GM19351 (cell line): ENCODE results near the gene IGFBP7.
"Not testable (repeated sequence)": the region's sequence is repeated elsewhere in the genome, so short reads cannot be mapped to it uniquely, and the experiment has no call there.

Source experiments
- ATAC-seq: cut with Tn5 transposase; IDR thresholded peaks from one replicate; pipeline ENCODE4 v1.9.1; 2021; ENCODE audit warnings: mild to moderate bottlenecking, moderate library complexity; ENCODE audit not compliant: unreplicated experiment

The IGFBP7 gene

DNA sequence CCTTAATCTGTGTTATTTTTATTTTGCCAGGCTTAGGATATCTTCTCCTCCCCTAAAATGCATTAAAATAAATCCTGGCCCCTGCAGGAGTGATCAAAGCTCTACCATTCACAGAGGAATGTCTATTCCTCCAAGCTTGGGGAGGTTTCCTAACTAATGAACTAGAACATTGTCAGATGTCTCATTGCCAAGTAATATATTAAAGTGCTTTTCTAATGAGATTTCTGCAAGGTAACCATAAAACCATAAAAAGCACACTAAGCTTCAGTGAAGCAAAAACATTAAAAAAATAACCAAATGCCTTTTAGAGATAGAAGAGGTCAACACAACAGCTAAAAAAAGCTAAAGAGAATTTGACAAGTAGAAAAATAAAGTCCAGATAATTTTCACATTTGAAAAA, 34.8 kb downstream of the IGFBP7 start:
- no peak for ATAC-seq

DNA sequence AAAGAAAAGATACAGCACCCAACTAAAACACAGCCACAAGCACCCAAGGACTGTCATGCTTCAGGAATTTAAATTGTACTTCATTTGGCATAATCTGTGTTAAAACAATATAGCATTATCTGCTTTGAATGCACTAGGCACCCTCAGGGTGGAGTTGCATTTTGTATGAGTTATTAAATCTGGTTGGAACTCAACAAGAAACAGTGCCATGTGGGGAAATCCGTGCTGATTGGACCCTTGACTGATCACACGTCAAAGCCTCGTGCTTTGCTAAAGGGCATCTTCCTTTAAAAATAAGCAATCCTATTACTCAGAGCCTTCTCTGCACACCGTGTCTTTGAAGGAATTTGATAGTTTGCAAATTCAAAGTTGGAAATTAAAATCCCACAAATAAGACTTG, 35.4 kb downstream of the IGFBP7 start:
- no peak for ATAC-seq

DNA sequence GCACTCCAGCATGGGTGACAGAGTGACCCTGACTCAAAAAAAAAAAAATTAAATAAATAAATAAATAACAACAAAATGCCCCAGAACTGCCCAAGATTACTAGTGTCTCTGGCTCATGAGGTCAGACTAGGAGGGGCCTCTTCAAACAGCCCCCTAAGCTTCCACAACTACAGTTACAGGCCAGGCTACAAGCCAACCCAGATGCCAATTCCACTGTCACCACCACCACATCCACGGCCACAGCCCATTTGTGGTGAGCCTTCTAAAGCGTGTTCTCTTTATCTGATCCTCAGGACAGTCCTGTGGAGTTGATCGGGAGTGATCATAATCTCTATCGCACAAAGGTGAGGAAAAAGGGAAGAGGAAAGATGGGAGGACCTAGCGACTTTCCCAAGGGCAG, 36.6 kb downstream of the IGFBP7 start:
- no peak for ATAC-seq

DNA sequence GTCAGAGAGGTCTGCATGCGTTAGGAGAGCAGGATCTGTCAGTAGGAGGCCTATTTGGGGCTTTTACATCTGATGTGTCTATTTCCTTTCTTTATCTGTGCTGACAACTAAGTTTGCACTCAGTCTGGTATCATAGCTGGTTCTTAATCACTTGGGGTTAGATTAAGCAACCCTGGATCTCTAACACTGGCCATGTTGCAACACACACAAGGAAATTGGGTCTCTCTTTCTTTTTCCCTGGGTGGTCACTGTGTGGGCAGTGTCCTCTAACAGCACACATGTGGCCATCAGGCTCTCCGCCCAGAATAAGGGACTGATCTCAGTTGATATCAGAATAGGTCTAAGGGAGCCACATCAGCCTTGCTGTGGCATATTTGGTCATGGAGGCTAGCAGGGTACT, 38.9 kb downstream of the IGFBP7 start:
- ATAC-seq: no peak

GRCh38 chr4:57070461-57070860, 39.7 kb downstream of the IGFBP7 start:
- ATAC-seq: no peak

GRCh38 chr4:57068237-57068981, 41.8 kb downstream of the IGFBP7 start:
- ATAC-seq: no peak

DNA sequence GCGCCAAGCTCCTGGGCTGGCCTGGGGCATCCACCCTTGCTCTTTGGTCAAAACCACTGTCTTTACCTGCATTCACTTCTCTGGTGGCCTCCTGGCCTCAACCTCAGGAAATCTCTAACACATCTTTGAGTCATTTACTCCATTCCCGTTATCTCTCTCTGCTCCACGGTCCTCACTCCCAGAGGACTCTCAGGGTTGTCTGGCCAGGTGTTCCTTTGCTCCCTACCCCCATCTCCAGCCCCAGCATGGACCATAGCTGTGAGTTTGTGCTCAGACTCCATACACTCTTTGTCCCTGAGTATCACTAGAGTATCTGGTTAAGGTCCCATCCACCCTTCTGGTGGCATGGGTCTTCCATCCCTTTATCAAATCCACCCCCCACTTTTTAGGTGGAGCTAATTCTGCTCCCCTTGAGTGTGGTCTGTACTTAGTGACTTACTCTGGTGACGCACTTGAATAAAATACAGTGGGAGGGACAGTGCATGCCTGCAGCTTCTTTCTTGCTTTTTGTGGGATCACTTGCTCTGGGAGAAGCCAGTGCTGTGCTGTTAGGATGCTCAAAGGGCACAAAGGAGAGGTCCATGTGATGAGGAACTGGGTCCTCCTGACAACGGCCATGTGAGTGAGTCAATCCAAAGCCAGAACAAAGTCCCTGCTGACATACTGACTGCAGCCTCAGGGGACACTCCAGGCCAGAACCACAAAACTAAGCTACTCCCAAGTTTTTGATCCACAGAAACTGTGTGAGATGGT, 44.3 kb downstream of the IGFBP7 start:
- no peak for ATAC-seq

GRCh38 chr4:57064811-57065711, 45.1 kb downstream of the IGFBP7 start:
- ATAC-seq: no peak

- ATAC-seq: no peak
Measured at GRCh38 chr4:57064120-57064519, 46.1 kb downstream of the IGFBP7 start.

DNA sequence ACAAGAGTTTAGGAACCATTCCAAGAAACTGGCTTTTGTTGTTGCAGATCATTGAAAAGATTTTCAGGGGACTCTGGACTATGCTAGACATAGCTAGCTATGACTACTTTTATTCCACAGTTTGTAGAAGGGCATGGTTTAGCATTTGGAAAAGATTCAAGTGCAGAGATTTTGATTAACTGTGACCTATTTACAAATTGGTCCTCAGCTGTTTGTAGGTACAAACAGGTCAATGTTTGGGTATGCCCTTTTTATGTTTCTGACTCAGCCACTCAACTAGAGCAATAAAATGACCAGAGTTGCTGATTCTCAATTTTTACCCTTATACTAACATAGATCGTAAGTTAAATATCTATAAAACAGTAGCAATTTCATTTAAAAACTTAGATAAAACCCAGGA, 46.7 kb downstream of the IGFBP7 start:
- no peak for ATAC-seq

DNA sequence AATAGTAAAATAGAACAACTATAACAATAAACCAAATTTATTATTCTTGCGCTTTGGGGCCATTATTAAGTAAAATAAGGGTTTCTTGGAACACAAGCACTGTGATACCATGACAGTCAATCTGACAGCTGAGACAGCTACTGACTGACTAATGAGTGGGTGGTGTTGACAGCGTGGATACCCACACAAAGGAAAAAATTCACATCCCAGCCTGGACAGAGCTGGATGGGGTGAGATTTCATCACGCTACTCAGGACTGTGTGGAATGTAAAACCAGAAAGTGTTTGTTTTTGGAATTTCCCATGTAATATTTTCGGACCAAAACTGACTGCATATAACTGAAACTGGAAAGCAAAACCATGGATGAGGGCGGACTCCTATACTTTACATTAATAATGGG, 48.8 kb downstream of the IGFBP7 start:
- ATAC-seq: no peak

GRCh38 chr4:57060717-57061067, 49.5 kb downstream of the IGFBP7 start:
- not testable (repeated sequence) for ATAC-seq

DNA sequence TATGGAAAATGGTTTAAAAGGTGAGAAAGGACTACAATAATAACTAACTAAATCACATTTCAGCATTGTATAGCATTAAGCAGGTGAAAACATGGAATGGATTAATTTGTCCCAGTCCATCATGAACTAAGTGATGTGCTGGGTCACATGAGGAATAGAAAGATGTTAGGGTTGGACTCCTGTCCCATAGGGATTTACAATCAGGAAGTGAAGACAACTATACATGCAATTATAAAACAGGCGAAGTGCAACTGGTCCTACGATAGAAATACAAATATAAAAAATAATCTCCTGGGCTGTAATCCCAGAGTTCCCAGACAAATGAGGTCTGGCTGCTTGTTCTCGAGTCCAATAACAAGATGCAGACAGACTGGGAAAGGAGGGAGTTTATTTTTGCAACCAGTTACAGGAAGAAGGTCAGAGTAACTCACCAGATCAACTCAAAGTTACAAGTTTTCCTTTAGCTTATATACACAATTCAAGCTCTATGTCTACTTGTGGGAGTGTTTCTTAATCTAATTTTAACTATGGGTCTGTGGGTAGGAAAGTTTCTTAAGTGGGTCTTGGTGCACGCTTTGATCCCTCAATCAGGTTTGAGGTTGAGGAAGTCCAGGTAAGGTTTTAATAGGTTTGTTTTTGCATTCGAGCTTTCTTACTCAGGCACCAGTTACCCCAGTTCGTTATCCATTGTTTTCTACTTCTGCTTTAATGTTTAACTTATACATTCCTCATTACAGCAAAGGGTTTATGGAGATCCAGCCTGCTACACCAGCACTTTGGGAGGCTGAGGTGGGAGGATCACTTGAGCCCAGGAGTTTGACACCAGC, 50.1 kb downstream of the IGFBP7 start:
- ATAC-seq: no peak

DNA sequence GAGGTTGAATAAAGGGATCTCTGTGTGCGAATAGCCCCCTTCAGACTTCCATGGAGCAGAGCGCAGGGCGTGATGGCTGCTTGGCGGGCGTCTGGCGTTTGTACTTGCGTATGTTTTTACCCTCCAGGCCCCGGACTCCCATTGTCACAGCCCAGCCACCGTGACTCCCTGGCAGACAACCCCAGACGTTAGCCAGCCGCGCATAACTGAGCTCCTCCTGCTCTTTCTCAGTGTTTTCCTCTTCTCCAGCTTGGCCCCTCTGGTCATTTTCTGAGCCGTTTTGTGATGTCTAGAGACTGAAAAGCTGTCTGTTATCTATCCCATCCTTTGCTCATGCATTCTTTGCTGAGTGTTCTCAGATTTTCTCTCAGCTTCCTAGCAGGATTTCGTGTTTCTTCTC, 54.3 kb downstream of the IGFBP7 start:
- no peak for ATAC-seq

DNA sequence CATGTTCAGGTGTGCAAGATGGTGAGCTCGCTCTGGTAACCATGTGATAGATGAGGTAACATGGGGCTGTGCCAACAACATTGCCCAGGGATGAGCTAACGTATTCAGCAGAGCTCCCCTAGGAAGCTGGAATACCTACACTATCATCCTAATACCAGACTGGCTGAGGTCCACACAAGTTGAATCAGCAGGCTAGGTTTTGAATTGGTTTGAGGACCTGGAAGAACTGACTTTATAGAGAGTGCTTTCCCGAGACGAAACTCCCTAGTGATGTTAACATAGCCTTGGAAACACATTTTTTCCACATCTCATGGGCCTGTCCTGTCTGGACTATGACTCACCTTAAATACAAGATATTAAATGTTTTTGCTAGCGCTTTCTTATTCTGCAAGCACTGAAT, 56.7 kb downstream of the IGFBP7 start:
- no peak for ATAC-seq

DNA sequence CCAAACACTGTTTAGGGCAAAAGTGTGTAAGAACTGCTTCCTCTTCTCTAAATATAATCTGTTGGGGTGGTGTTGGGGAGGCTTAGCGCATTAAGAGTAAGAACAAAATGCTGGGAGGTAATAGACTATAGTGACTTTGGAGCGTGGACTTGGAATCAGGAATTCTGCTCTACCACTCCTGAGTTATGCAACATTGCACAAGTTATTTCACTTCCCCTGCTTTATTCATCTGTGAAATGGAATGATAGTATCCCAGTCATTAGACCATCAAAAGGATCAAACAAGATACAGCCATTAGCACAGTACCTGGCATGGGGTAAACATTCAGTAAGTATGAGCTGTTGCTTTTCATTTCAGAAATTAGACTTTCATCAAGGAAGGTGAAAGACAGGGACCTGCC, 58.7 kb downstream of the IGFBP7 start:
- no peak for ATAC-seq

DNA sequence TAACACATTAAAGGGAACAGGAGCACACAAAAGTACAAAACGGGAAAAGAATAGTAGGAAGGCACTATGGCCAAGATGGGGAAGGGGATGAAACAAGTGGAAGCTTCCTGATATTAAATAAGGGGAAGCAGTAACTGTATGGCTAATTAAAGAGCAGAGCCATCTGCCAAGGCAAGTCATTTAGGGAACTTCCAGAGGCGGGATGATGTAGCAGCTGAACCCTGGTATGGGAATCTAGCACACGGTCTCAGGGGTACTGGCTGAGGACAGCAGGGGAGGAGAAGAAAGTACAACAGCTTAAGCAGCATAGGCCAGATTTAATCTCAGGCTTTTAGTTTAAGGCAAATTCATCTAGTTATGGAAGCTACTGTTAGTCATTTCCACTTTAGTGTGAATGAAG, 59.1 kb downstream of the IGFBP7 start:
- ATAC-seq: no peak

GRCh38 chr4:57048590-57049304, 61.4 kb downstream of the IGFBP7 start:
- no peak for ATAC-seq

- ATAC-seq: not testable (repeated sequence)
Measured at GRCh38 chr4:57047046-57047445, 63.1 kb downstream of the IGFBP7 start.

- ATAC-seq: no peak
Measured at GRCh38 chr4:57044996-57045395, 65.2 kb downstream of the IGFBP7 start.
